HS-5 (cell line): ENCODE measurements around the gene TEAD4.

Source experiments
- DNase-seq: peaks from one replicate; pipeline ENCODE4 v3.0.0-alpha.2; 2012; ENCODE audit warnings: low read depth

The TEAD4 gene

DNA sequence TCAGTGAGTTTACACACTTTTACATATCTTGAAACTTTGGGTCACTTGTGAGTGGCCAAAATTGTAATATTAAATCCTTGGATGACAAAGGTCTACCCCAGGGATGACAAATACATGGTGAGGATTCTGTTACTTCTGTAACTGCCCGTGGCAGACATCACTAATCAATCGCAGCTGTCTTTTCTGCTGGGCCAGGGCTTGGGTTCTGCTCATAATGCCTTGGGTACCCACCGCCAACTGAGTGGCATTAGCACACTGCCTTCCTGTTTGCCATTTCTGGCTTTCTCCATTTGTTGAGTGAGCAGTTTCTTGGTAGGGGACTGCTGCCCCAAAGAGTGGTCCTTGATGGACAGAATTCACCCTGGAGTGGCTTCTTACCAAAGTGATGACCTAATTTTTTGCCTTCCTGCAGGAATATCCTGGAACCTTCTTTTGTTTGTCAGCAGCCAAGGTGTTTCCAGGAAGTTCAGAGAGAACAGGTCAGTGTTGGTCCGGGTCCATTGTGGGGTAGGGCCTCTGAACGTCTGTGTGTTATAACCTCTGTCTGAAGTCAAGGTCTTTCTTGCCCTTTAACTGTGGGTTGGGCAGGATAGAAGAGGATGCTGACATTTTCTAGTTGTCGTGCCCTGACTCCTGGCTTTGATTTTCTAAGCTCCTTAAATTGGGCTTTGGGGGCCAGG is 124.2 kb downstream of the TEAD4 start:
- DNase-seq = no peak

GRCh38 chr12:3083921-3084347 is 124.7 kb downstream of the TEAD4 start:
- no peak for DNase-seq

DNA sequence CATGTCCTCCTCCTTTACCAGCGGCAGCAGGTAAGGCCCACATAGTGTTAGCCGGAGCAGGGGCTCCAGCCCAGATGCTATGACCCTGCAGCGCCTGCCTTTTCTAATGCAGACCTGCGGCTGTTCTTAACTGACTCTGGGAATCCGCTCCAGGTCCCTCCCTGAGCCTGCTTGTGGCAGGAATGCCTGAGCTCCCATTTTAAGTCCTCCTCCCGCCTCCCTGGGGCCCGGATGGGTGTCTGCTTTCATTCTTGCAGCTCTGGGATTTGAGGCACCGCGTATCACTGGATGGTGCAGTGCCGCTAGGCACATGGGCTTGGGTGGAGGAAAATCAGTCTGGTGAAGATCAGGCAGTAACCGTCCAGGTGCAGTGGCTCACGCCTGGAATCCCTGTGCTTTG is 125.5 kb downstream of the TEAD4 start:
- no peak for DNase-seq

GRCh38 chr12:3085341-3086139 is 126.3 kb downstream of the TEAD4 start:
- no peak for DNase-seq

- no peak for DNase-seq
These were observed 127.0 kb downstream of the TEAD4 start for GRCh38 chr12:3086211-3086610.

- DNase-seq = no peak
These were observed 127.6 kb downstream of the TEAD4 start for GRCh38 chr12:3086729-3087323.

DNA sequence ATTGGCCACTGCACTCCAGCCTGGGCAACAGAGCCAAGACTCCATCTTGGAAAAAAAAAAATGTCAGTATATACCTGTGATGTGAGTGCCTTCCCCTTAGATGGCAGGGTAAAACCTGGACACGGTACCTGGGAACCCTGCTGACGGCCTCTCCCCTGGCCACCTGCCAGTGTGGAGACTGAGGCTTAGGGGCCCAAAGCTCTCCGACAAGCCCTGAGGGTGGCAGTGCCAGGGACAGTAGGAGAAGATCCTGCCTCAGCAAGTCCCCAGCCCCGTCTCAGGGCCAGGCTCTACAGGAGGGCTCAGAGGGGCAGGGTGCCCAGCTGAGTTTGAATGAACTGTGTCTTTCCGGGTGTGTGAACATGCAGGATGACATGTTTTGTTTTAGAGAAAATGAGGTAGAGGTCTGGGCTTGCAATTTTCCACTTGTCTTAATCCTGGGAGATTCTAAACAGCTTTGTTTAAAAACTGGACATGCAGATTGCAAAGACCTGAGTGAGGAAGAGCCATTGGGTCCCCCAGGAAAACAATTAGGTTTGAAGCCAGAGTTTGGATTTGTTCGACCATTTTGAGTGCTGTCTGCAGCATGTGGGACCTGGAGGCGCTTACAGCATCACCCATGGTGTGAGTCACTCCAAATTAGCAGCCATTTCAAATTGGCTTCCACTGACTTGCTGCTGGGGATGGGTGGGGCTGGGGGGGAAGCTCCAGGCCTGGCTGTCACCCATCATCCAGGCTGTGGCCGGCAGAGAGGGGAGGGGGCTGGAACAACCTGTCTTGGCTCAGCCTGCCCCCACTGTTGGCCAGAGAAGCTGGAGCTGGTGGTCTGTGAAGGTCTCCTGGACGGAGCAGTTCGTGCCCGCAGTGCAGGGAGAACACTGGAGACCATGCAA is 128.8 kb downstream of the TEAD4 start:
- DNase-seq = no peak

DNA sequence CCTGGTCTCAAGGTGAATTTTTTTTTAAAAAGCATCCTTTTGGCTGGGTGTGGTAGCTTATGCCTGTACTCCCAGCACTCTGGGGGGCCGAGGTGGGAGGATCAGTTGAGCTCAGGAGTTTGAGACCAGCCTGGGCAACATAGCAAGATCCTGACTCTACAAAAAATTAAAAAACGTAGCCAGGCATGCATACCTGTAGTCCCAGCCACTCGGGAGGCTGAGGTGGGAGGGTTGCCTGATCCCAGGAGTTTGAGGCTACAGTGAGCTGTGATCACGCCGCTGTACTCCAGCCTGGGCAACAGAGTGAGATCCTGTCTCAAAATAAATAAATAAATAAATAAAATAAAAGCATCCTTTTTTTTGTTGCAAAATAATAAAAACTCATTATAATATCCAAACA is 130.4 kb downstream of the TEAD4 start:
- DNase-seq = no peak
